ENCODE measurements around the gene UBAC2.

Gene UBAC2

DNA sequence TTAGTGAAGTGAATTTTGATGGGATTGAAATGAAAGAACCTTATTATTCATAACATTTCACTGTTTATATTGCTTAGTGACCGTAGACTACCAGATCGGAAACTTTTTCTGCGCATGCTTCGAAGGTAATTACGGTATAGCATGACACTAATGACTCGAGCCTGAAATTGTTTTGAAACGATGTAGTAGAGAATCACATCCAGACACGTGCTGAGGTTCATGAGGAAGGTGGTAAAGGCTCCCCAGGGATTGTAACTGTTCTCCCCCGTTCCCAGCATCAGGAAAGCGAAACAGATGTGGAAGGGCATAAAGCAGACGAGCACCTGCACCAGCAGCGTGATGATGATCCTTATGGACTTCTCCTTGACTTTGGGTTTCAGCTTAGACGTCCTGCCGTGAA is 54.2 kb downstream of the UBAC2 start:
- no peak for ATAC-seq
- no peak for TF ChIP-seq SNAI2 (CRISPR knock-in tag; IDR thresholded peaks at IDR 0.05)
- TF ChIP-seq, protein P1, sequence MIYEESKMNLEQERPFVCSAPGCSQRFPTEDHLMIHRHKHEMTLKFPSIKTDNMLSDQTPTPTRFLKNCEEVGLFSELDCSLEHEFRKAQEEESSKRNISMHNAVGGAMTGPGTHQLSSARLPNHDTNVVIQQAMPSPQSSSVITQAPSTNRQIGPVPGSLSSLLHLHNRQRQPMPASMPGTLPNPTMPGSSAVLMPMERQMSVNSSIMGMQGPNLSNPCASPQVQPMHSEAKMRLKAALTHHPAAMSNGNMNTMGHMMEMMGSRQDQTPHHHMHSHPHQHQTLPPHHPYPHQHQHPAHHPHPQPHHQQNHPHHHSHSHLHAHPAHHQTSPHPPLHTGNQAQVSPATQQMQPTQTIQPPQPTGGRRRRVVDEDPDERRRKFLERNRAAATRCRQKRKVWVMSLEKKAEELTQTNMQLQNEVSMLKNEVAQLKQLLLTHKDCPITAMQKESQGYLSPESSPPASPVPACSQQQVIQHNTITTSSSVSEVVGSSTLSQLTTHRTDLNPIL (CRISPR knock-in tag; IDR thresholded peaks at IDR 0.05; ENCODE audit: low read depth), result no peak
- no peak for TF ChIP-seq ESRRG (CRISPR knock-in tag; IDR thresholded peaks at IDR 0.05)
- TF ChIP-seq ZFP30 (CRISPR knock-in tag; IDR thresholded peaks at IDR 0.05), result no peak
- TF ChIP-seq PPARA (CRISPR knock-in tag; IDR thresholded peaks at IDR 0.05; ENCODE audit: borderline replicate concordance), result no peak
- TF ChIP-seq BACH2 (CRISPR knock-in tag; IDR thresholded peaks at IDR 0.05; ENCODE audit: borderline replicate concordance), result no peak
- TF ChIP-seq, protein P2, sequence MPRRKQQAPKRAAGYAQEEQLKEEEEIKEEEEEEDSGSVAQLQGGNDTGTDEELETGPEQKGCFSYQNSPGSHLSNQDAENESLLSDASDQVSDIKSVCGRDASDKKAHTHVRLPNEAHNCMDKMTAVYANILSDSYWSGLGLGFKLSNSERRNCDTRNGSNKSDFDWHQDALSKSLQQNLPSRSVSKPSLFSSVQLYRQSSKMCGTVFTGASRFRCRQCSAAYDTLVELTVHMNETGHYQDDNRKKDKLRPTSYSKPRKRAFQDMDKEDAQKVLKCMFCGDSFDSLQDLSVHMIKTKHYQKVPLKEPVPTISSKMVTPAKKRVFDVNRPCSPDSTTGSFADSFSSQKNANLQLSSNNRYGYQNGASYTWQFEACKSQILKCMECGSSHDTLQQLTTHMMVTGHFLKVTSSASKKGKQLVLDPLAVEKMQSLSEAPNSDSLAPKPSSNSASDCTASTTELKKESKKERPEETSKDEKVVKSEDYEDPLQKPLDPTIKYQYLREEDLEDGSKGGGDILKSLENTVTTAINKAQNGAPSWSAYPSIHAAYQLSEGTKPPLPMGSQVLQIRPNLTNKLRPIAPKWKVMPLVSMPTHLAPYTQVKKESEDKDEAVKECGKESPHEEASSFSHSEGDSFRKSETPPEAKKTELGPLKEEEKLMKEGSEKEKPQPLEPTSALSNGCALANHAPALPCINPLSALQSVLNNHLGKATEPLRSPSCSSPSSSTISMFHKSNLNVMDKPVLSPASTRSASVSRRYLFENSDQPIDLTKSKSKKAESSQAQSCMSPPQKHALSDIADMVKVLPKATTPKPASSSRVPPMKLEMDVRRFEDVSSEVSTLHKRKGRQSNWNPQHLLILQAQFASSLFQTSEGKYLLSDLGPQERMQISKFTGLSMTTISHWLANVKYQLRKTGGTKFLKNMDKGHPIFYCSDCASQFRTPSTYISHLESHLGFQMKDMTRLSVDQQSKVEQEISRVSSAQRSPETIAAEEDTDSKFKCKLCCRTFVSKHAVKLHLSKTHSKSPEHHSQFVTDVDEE (CRISPR knock-in tag; IDR thresholded peaks at IDR 0.05), result no peak
- TF ChIP-seq, protein P3, sequence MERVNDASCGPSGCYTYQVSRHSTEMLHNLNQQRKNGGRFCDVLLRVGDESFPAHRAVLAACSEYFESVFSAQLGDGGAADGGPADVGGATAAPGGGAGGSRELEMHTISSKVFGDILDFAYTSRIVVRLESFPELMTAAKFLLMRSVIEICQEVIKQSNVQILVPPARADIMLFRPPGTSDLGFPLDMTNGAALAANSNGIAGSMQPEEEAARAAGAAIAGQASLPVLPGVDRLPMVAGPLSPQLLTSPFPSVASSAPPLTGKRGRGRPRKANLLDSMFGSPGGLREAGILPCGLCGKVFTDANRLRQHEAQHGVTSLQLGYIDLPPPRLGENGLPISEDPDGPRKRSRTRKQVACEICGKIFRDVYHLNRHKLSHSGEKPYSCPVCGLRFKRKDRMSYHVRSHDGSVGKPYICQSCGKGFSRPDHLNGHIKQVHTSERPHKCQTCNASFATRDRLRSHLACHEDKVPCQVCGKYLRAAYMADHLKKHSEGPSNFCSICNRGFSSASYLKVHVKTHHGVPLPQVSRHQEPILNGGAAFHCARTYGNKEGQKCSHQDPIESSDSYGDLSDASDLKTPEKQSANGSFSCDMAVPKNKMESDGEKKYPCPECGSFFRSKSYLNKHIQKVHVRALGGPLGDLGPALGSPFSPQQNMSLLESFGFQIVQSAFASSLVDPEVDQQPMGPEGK (CRISPR knock-in tag; IDR thresholded peaks at IDR 0.05; ENCODE audit: borderline replicate concordance), result no peak
- no peak for TF ChIP-seq ISL1 (CRISPR knock-in tag; IDR thresholded peaks at IDR 0.05)
- TF ChIP-seq ZNF8 (CRISPR knock-in tag; IDR thresholded peaks at IDR 0.05), result no peak
- no peak for TF ChIP-seq OSR1 (CRISPR knock-in tag; IDR thresholded peaks at IDR 0.05)
- TF ChIP-seq, protein P4, sequence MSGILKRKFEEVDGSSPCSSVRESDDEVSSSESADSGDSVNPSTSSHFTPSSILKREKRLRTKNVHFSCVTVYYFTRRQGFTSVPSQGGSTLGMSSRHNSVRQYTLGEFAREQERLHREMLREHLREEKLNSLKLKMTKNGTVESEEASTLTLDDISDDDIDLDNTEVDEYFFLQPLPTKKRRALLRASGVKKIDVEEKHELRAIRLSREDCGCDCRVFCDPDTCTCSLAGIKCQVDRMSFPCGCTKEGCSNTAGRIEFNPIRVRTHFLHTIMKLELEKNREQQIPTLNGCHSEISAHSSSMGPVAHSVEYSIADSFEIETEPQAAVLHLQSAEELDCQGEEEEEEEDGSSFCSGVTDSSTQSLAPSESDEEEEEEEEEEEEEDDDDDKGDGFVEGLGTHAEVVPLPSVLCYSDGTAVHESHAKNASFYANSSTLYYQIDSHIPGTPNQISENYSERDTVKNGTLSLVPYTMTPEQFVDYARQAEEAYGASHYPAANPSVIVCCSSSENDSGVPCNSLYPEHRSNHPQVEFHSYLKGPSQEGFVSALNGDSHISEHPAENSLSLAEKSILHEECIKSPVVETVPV (CRISPR knock-in tag; IDR thresholded peaks at IDR 0.05), result no peak
- no peak for TF ChIP-seq ARNTL (CRISPR knock-in tag; IDR thresholded peaks at IDR 0.05; ENCODE audit: borderline replicate concordance, low read depth)

DNA sequence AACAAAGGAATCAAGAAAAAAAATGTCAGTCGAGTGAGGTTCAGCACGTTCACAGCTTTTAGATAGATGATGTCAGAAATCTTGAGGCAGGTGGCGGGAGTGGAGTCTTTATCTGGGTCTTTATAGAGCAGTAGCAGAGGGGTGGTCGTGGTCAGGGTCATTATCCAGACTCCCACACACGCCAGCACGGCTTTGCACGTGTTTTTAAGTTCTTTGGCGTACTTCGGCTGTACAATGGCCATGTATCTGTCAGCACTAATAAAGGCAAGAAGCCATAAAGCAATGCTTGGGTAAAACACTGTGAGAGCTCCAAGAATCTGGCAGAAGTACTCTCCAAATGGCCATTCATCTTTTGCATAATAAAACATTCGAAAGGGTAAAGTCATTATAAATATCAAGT is 54.6 kb downstream of the UBAC2 start:
- TF ChIP-seq PPARA (CRISPR knock-in tag; IDR thresholded peaks at IDR 0.05; ENCODE audit: borderline replicate concordance) (no peak), ZNF70 (CRISPR knock-in tag; IDR thresholded peaks at IDR 0.05) (no peak), ZC3H10 (CRISPR knock-in tag; IDR thresholded peaks at IDR 0.05) (no peak)
- TF ChIP-seq, protein P5, sequence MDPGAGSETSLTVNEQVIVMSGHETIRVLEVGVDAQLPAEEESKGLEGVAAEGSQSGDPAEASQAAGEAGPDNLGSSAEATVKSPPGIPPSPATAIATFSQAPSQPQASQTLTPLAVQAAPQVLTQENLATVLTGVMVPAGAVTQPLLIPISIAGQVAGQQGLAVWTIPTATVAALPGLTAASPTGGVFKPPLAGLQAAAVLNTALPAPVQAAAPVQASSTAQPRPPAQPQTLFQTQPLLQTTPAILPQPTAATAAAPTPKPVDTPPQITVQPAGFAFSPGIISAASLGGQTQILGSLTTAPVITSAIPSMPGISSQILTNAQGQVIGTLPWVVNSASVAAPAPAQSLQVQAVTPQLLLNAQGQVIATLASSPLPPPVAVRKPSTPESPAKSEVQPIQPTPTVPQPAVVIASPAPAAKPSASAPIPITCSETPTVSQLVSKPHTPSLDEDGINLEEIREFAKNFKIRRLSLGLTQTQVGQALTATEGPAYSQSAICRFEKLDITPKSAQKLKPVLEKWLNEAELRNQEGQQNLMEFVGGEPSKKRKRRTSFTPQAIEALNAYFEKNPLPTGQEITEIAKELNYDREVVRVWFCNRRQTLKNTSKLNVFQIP (CRISPR knock-in tag; IDR thresholded peaks at IDR 0.05; ENCODE audit: borderline replicate concordance, low read depth), result no peak
- ATAC-seq, result no peak

DNA sequence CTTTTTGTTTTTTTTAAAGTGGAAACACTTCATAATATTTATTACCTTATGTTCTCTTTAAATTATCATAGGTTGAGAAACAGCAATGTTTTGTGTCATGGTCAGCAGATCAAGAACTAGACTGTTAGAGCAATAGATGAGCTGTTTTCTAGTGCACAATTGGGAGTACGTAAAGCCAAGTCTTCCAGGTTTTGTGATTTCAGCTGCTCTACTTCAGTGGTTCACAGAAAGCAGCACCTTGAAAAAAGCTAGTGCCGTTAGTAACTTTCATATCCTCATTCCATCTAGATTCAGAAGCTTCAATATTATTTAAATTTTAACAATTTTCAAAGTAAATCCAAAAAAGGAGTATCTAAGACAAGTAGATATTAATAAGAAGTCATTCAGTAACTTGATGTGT is 55.6 kb downstream of the UBAC2 start:
- TF ChIP-seq SNAI2 (CRISPR knock-in tag; IDR thresholded peaks at IDR 0.05) (no peak), CSDC2 (CRISPR knock-in tag; IDR thresholded peaks at IDR 0.05) (no peak), BACH2 (CRISPR knock-in tag; IDR thresholded peaks at IDR 0.05; ENCODE audit: borderline replicate concordance) (no peak)
- ATAC-seq, result no peak

DNA sequence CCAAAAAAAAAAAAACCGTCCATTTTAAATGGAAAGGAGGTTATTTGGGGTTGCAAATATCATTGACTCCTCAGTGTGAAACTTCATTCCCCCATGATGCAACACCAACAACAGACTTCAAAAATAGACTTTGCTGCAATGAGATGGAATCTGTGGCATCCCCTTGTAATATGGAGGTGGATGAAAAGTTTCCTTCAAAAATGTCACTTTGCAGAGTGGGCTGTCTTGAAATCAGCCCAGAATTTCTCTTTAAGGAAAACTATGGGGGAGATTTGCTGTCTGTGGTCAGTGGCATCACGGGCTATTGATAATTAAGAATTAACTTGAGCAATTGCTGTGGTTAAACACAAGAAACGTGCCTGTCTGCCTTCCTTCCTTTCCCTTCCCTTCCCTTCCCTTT is 56.1 kb downstream of the UBAC2 start:
- no peak for ATAC-seq
- TF ChIP-seq ZFP3 (CRISPR knock-in tag; IDR thresholded peaks at IDR 0.05) (no peak), RARB (CRISPR knock-in tag; IDR thresholded peaks at IDR 0.05) (no peak), TCF4 (CRISPR knock-in tag; IDR thresholded peaks at IDR 0.05; ENCODE audit: borderline replicate concordance) (no peak), OSR1 (CRISPR knock-in tag; IDR thresholded peaks at IDR 0.05) (no peak), ZNF70 (CRISPR knock-in tag; IDR thresholded peaks at IDR 0.05) (no peak), ISL1 (CRISPR knock-in tag; IDR thresholded peaks at IDR 0.05) (no peak), TOX (CRISPR knock-in tag; IDR thresholded peaks at IDR 0.05; ENCODE audit: borderline replicate concordance) (no peak), ZC3H10 (CRISPR knock-in tag; IDR thresholded peaks at IDR 0.05) (no peak), ARNTL (CRISPR knock-in tag; IDR thresholded peaks at IDR 0.05; ENCODE audit: borderline replicate concordance, low read depth) (no peak), ZFP30 (CRISPR knock-in tag; IDR thresholded peaks at IDR 0.05) (no peak), PPARA (CRISPR knock-in tag; IDR thresholded peaks at IDR 0.05; ENCODE audit: borderline replicate concordance) (no peak), ESRRG (CRISPR knock-in tag; IDR thresholded peaks at IDR 0.05) (no peak)
- TF ChIP-seq, protein P4 (CRISPR knock-in tag; IDR thresholded peaks at IDR 0.05), result no peak
- TF ChIP-seq, protein P5 (CRISPR knock-in tag; IDR thresholded peaks at IDR 0.05; ENCODE audit: borderline replicate concordance, low read depth), result no peak
